Right lobe of liver (tissue), 6 donors: Measurements from ENCODE around the gene THBS3. TPM values are rescaled to one million over a fixed set of nuclear protein-coding genes. Genes with fewer than 3 reads are reported as not detected.
"Not testable (repeated sequence)": the region's sequence is repeated elsewhere in the genome, so short reads cannot be mapped to it uniquely, and the experiment has no call there.

ENCODE experiments used
- ATAC-seq, 4 donors: fragments of 200-7000 bp; cut with Tn5 transposase; one replicate each; pipeline ENCODE4 v1.9.1; 2020; ENCODE audit warnings: mild to moderate bottlenecking in 4 of 4, moderate library complexity in 4 of 4
- DNase-seq, 3 donors: peaks; one replicate each; pipeline ENCODE4 v3.0.0-alpha.2; 2020
- H3K27ac ChIP-seq, 3 donors: fragments of 200-600 bp; one replicate each; pipeline ENCODE4 v1.8.0; 2022
- H3K27me3 ChIP-seq, 2 donors: fragments of 200-600 bp; one replicate each; pipeline ENCODE4 v1.8.0; 2022
- H3K36me3 ChIP-seq, 4 donors: fragments of 200-600 bp; sonication (generic) in 1 of 4; one replicate each; pipeline versions ENCODE4 v1.5.1 to v1.8.0; 2017 to 2022; ENCODE audit warnings: control low read depth in 1 of 4
- H3K4me1 ChIP-seq, 4 donors: fragments of 200-600 bp; sonication (generic) in 1 of 4; one replicate each; pipeline versions ENCODE4 v1.5.1 to v1.8.0; 2017 to 2022; ENCODE audit warnings: control low read depth in 1 of 4
- H3K4me3 ChIP-seq, 3 donors: fragments of 200-600 bp; one replicate each; pipeline ENCODE4 v1.8.0; 2022
- H3K9me3 ChIP-seq, 4 donors: fragments of 200-600 bp; sonication (generic) in 1 of 4; one replicate each; pipeline versions ENCODE4 v1.5.1 to v1.8.0; 2017 to 2022; ENCODE audit warnings: control low read depth in 1 of 4
- POLR2A ChIP-seq: fragments of 450-650 bp; IDR thresholded peaks from one replicate; pipeline ENCODE4 v1.6.1; 2017; ENCODE audit warnings: antibody characterized with exemption, mild to moderate bottlenecking
- WGBS: methylation state at CpG from one replicate; pipeline ENCODE4 v1.1.6; 2018; ENCODE audit warnings: low coverage, low lambda C conversion rate; ENCODE audit not compliant: insufficient coverage; ENCODE audit errors: missing lambda C conversion rate; 5-methylcytosine and 5-hydroxymethylcytosine counted together
- intact Hi-C, 2 donors: fragments of 100-400 bp; cut with DNase I; formaldehyde crosslinking; loops; one replicate each; pipeline versions ENCODE4 v1.11.2 to v1.14.1; 2022
- total RNA-seq, 6 experiments: library from RNA; depleted of rRNA in 2 of 6; stranded (reverse); fragments of >200 nt in 2 of 6; fragmentation: NEBNext Ultra II Directional in 3 of 6; extraction: Animal tissue kit (Norgen Biotek cat#: 25700) in 3 of 6; gene quantifications; one replicate each; pipeline versions ENCODE4 v1.1.0 to v1.2.4, GENCODE V29; 2016 to 2023
- TF ChIP-seq, protein P1 (sequence below), 4 donors: fragments of 200-600 bp in 3 of 4; fragments of 450-650 bp in 1 of 4; IDR thresholded peaks; one replicate each; pipeline versions ENCODE4 v1.5.1 to v1.8.0; 2016 to 2022; ENCODE audit warnings: antibody characterized with exemption in 4 of 4, mild to moderate bottlenecking in 2 of 4
- donor health status: DM: no; HTN: yes; CAD: no.
- donor health status: DM: no; HTN: no; CAD: no.
- donor health status: DM: no; HTN: no; CAD: no.
- donor health status: DM: no; HTN: yes; CAD: no.
- donor health status: DM: no; HTN: yes; CAD: no.

Gene THBS3
- total RNA-seq, 6 experiments from 2014 or later, result 4.0 to 14.4 (median 10.5) TPM

DNA sequence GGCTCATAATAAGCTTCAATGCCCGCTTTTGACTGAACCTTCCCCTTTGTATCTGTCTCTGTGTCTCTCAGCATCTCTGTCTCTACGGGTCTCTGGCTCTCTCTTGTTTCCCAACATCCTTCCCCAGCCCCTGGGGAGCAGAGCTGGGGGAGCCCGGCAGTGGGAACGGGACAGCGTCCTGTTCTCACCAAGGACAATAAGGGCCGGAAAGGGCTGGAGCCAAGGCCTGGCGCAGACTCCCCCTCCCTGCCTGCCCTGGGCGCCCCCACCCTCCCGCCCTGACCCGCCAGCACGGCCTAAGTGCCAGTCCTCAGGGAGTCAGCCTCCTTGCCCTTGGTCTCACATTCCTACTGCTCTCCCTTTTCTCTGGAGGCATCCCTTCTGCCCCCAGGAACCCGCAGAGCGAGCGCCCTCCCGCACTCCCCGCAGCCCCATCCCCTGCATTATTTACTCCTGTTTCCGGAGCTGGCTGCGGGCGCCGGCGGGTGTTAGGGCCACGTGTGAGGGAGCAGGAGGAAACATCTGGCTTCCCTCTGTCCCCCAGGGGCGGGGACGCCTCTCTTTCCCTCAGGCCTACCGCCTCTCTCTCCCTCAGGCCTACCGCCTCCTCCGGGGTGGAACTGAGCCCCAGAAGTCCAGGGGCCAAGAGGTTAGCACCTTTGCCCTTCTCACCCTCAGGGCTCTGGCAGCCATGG lies 41.1 kb downstream of the THBS3 start:
- Histone ChIP-seq H3K4me1 (peaks cover 0 to 4% (median 0%) of the 10 kb centered on the region in 4 donors), H3K27me3 (no peaks in the 10 kb centered on the region), H3K9me3 (no peaks in the 10 kb centered on the region), H3K27ac (peak overlapping the region in 1 of 3 donors; percentile 63), H3K4me3 (no peak overlapping the region), H3K36me3 (peaks cover 0 to 10% (median 5%) of the 10 kb centered on the region in 4 donors)
- intact Hi-C loops, result loop anchor here (5.0 kb wide), 1 partner anchor 74 kb away; no protein-coding TSS in a partner anchor
- ATAC-seq, result peak; percentile 31 to 64 (median 52)
- WGBS, result 56% methylated on average over 7 of the region's 27 CpGs
- TF ChIP-seq POLR2A, result no peak
- TF ChIP-seq, protein P1, sequence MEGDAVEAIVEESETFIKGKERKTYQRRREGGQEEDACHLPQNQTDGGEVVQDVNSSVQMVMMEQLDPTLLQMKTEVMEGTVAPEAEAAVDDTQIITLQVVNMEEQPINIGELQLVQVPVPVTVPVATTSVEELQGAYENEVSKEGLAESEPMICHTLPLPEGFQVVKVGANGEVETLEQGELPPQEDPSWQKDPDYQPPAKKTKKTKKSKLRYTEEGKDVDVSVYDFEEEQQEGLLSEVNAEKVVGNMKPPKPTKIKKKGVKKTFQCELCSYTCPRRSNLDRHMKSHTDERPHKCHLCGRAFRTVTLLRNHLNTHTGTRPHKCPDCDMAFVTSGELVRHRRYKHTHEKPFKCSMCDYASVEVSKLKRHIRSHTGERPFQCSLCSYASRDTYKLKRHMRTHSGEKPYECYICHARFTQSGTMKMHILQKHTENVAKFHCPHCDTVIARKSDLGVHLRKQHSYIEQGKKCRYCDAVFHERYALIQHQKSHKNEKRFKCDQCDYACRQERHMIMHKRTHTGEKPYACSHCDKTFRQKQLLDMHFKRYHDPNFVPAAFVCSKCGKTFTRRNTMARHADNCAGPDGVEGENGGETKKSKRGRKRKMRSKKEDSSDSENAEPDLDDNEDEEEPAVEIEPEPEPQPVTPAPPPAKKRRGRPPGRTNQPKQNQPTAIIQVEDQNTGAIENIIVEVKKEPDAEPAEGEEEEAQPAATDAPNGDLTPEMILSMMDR (IDR thresholded peaks at IDR 0.05), result no peak
- DNase-seq, result peak; percentile 59 to 72 (median 68)

DNA sequence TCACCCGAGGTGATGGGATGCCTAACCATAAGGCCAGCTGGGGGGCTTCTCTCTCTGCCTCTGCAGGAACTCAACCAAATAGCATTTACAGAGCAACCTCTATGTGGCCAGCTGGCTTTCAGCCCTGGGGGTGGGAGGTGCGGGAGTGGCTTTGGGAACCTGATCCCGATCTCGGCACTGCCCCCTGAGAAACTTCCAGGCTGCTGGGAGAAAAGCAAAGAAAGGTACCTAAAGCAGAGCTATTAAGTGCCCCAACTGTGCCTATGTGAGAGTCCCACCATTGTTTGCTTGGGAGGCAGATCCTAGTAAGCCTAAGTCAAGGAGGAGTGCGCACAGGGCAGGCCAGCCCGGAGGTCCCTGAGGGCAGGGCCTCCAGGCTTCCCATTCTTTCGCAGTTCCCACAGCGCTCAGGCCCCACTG lies 41.6 kb downstream of the THBS3 start:
- ATAC-seq, result no peak
- H3K27me3 ChIP-seq, result no peaks in the 10 kb centered on the region
- intact Hi-C loops, result loop anchor here (5.0 kb wide), 1 partner anchor 74 kb away; no protein-coding TSS in a partner anchor
- 58% methylated on average over 2 of the region's 8 CpGs for WGBS
- peaks cover 0 to 10% (median 5%) of the 10 kb centered on the region in 4 donors for H3K36me3 ChIP-seq
- H3K4me3 ChIP-seq, result no peak overlapping the region
- no peak for DNase-seq
- no peaks in the 10 kb centered on the region for H3K9me3 ChIP-seq
- H3K4me1 ChIP-seq, result peaks cover 0 to 4% (median 0%) of the 10 kb centered on the region in 4 donors
- TF ChIP-seq POLR2A, result no peak
- TF ChIP-seq, protein P1 (IDR thresholded peaks at IDR 0.05), result no peak
- peak overlapping the region in 1 of 3 donors; percentile 63 for H3K27ac ChIP-seq

DNA sequence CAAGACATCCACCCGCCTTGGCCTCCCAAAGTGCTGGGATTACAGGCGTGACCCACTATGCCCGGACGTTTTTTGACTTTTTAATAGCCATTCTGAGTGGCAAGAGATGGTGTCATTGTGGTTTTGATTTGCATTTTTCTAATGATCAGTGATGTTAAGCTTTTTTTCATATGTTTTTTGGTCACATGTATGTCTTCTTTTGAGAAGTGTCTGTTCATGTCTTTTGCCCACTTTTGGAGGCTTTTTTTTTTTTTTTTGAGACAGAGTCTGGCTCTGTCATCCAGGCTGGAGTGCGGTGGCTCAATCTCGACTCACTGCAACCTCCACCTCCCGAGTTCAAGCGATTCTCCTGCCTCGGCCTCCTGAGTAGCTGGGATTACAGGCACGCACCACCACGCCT lies 43.1 kb downstream of the THBS3 start:
- H3K4me1 ChIP-seq, H3K27me3 ChIP-seq, H3K27ac ChIP-seq, DNase-seq, H3K36me3 ChIP-seq, H3K9me3 ChIP-seq, ATAC-seq, H3K4me3 ChIP-seq: not testable (repeated sequence)
- 88% methylated on average over 6 of the region's 11 CpGs for WGBS
- intact Hi-C loops, result loop anchor here (5.0 kb wide), 1 partner anchor 72 kb away; no protein-coding TSS in a partner anchor

DNA sequence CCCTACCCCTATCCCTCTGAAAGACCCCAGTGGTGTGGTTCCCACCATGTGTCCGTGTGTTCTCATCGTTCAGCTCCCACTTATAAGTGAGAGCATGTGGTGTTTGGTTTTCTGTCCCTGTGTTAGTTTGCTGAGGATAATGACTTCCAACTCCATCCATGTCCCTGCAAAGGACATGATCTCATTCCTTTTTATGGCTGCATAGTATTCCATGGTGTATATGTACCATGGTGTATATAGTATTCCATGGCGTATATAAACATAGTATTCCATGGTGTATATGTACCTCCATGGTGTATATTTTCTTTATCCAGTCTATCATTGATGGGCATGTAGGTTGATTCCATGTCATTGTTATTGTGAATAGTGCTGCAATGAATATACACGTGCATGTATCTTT lies 43.9 kb downstream of the THBS3 start:
- H3K4me1 ChIP-seq, DNase-seq, H3K27ac ChIP-seq, intact Hi-C loops, H3K9me3 ChIP-seq, ATAC-seq, H3K36me3 ChIP-seq, H3K4me3 ChIP-seq, H3K27me3 ChIP-seq: not testable (repeated sequence)
- 90% methylated on average over 4 of the region's 4 CpGs for WGBS

DNA sequence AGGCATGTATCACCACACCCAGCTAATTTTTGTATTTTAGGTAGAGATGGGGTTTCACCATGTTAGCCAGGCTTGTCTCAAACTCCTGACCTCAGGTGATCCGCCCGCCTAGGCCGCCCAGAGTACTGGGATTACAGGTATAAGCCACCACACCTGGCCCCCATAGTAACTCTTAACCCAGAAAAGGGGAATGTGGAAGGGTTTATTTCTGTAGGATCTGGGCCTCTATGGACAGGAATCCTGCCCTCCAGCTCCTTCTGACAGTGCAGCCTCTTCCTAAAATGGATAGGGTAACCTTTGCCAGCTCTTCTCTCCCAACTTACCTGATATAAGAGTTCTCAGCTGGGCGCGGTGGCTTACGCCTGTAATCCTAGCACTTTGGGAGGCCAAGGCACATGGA lies 45.1 kb downstream of the THBS3 start:
- H3K9me3 ChIP-seq, H3K36me3 ChIP-seq, ATAC-seq, H3K27me3 ChIP-seq, DNase-seq, H3K4me1 ChIP-seq, H3K27ac ChIP-seq, H3K4me3 ChIP-seq, intact Hi-C loops: not testable (repeated sequence)
- WGBS, result 80% methylated on average over 1 of the region's 6 CpGs

DNA sequence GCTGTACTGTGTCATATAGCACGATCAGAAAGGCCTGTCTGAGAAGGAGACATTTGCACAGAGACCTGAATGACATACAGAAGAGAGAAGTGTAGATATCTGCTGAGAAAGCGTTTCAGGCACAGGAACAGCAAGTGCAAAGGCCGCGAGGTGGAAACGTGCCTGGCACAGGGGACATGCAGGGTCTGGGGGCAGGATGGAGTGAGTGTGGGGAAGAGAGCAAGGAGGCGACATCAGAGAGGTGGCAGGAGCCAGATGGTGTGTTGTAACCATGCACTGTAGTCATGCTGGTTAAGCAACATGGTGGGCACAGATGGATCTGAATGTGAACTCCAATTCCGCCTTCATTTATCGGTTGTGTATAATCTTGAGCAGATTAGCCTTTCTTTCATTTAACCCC lies 47.6 kb downstream of the THBS3 start:
- no peaks in the 10 kb centered on the region for H3K27me3 ChIP-seq
- 66% methylated on average over 8 of the region's 8 CpGs for WGBS
- no peaks in the 10 kb centered on the region for H3K9me3 ChIP-seq
- ATAC-seq (no peak), DNase-seq (no peak)
- no peaks in the 10 kb centered on the region for H3K4me1 ChIP-seq
- no peak for TF ChIP-seq POLR2A
- TF ChIP-seq, protein P1 (IDR thresholded peaks at IDR 0.05), result no peak
- no peak overlapping the region for H3K4me3 ChIP-seq
- H3K27ac ChIP-seq, result no peak overlapping the region
- intact Hi-C loops, result no loop called here
- no peaks in the 10 kb centered on the region for H3K36me3 ChIP-seq
